NK-92 (cell line): ENCODE results near the gene TSHZ2.
"Not testable (repeated sequence)": the region's sequence is repeated elsewhere in the genome, so short reads cannot be mapped to it uniquely, and the experiment has no call there.

ENCODE experiments used
- DNase-seq: peaks from one replicate; lab custom pipeline; 2025; ENCODE audit not compliant: unreplicated experiment; lab: John Stamatoyannopoulos, UW

Gene TSHZ2

DNA sequence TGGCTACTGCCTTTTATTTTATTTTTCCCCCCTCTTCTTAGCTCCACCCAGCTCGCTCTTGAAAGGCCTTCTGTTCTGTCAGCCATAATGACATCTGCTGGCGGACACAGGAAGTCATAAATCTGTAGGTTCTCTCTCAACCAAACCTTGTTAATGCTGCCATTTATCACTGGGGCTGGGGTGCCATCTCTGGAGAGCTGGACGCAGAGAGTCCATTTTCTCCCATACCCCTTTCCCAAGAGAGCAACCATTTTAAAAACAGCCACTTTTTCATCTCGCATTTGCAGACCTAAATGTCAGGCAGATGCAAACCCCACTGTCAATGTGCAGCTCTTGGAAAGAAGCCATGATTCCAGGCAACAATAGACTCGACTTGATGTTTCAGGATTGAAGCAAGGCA, 13.0 kb upstream of the TSHZ2 start:
- DNase-seq, result no peak

DNA sequence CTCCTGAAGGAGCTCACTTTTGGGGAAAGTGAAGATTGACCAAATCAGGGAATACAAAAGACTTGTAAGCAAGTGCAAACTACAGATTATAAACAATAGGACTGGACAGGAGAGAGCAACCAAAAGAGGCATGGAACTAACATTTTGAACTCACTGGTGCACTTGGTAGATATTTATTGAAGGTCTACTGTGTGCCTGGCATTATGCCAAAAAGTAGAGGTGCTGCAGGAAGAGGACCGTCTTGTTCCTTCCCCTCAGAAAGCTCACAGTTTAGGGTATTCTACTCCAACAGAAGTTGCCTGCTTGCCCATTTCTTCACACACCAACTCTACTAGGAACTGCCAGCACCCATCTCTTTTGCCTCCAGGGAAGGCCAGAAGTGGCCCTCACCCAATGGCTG, 10.0 kb upstream of the TSHZ2 start:
- no peak for DNase-seq

DNA sequence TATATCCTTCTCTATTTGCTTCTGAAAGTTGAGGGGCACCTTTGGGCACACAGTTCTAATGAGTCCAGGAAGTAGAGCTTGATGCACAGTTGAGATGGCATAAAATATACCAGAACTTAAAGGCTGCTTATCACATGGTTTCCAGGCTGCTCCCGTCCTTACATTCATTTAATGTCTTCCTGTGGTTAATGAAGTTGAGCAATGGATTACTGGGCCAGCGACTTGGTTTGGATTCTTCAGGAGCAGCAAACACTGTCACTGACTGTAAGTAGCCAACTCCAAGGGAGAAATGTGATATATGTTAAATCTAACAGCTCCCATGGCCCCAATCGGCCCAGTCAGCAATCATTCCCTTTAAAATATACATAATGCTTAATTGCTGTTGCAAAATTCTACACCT, 9.0 kb upstream of the TSHZ2 start:
- DNase-seq, result no peak

DNA sequence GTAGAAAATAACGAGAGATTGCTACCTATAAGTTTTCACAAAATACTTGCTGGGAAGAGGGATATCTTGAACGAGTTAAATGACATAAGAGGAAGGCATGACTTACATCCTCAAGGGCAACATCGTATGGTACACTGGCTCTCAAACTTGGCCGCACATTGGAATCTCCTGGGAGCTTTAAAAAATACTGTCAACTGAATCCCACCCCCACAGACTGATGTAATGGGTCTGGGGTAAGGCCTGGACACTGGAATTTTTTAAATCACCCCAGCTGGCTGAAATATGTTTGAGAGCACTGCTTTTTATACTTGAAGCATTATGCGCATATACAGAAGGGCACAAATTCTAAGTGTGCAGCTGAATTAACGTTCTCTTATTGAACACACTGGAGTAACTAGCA, 8.0 kb upstream of the TSHZ2 start:
- DNase-seq, result no peak

DNA sequence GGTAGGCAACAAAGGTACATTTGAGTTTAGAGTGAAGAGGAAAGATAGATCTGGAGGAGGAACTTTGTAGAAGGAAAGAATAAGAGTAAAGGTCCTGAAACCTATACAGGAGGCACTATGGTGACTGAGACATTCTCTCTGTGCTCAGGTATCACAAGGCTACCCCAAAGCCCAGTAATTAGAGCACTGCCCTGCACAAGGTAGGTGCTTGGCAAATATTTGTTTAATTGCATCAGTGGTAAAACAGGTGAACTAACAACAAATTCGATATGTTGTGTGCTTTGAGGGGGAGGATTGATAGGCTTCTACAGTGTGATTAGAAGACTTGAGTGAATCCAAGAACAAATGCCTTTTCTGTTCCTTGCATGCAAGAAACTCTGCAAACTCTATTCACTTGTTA, 6.8 kb upstream of the TSHZ2 start:
- DNase-seq, result no peak

DNA sequence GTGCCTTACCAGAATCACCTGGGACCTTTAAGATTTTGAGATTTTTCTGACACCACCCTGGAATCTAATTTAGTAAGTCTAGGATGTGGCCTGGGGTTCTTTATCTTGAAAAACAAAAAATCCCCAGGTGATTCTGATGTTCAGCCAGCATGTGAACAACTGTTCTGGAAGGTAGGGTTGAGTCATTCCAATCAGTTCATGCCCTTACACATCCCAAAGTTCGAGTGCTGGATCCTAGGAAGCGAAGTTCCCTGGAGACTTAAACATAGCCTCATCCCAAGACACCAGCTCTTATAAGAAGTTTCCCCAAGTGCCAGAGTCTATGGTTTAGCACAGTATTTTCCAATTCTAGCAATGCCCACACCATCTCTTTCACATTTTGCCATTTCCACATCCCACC, 6.3 kb upstream of the TSHZ2 start:
- no peak for DNase-seq

DNA sequence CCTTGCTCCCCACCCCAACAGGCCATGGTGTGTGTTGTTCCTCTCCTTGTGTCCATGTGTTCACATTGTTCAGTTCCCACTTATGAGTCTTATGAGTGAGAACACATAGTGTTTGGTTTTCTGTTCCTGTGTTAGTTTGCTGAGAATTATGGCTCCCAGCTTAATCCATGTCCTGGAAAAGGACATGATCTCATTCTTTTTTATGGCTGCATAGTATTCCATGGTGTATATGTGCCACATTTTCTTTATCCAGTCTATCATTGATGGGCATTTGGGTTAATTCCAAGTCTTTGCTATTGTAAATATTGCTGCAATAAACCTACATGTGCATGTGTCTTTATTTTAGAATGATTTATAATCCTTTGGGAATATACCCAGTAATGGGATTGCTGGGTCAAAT, 5.6 kb upstream of the TSHZ2 start:
- not testable (repeated sequence) for DNase-seq

DNA sequence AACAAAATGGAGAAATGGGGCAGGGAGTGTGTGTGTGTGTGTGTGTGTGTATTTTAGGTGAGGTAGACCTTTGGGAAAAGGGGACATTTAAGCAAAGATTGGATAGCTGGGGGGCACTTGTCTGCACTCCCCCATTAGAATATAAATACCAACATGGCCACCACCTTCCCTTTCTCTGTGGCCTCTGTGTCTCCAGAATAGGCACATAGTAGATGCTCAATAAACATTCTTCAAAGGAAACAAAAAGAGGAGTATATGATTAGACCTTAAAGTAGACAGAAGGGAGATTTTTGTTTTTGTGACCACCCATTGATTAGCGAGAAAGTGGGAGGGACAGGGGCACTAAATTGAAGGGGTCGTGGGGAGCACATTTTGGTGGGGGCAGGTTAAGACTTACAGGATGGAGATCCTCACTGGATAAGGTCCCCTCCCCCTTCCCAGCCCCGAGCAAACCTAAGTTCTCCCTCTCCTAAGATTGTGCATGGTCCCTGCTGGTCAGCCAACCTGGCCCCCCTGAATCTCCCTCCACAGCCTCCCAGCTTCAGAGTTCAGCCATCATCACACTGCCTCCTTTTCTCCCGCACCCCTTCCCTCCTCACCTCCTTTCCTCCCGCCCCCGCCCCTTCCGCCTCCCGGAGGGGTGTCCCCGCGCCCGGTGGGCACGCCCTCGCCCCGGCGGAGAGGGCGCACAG, 514 bp upstream of the TSHZ2 start:
- no peak for DNase-seq

DNA sequence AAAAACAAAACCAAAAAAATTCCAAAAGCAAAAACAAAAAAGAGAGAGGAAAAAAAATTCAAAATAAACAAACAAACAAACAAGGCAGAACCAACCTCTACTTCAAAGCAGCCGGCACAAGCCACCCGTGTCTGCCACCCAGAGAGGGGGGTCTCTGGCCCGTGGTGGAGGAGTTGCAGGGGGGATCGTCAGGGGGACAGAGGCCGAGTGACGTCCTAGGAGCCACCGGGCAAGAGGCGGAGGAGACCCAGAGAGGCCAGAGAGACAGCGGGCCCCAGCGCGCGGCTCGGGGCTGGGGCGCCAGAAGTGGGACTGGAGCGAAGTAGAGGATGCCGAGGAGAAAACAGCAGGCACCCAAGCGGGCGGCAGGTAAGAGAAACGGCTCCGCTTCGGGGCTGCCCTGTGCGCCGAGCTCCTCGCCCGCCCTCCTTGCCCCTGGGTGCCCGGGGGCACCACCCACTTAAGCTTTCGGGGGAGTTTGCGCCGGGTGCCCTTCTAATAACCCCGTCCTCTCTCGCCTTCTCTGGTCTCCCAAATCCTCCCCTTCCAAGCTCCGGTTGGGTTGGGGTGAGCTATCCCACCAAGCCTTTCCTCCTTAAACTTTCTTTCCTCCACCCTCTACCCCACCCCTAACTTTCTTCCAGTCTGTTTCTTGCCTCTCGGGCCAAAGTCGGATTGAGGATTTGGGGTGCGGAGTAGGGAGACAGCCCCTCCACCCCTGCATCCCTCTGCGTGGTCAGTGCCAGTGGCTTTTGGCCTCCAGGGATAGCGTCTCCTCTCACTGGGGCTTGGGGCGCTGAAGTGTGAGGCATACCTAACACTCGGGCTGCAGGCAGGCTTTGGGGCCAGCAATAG, 1.0 kb downstream of the TSHZ2 start:
- DNase-seq, result no peak

DNA sequence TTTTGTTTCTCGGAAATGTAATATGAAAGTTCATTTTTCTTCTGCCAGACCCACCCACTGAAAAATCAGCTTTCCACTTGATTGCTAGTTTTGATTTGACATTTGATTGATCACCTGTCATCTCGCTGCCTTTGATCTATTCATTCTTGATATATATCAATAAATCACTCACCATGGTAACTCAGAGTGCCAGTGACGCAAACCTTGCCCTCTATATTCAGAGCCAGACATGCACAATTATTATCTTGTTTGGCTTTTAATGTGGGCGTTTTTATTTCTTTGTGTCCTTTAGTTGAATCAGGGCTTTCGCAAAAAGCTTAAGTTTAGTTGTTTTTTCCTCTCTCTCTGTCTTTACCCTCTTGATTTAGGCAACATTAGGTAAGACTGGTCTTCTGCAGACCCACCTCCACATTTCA, 2.0 kb downstream of the TSHZ2 start:
- no peak for DNase-seq

DNA sequence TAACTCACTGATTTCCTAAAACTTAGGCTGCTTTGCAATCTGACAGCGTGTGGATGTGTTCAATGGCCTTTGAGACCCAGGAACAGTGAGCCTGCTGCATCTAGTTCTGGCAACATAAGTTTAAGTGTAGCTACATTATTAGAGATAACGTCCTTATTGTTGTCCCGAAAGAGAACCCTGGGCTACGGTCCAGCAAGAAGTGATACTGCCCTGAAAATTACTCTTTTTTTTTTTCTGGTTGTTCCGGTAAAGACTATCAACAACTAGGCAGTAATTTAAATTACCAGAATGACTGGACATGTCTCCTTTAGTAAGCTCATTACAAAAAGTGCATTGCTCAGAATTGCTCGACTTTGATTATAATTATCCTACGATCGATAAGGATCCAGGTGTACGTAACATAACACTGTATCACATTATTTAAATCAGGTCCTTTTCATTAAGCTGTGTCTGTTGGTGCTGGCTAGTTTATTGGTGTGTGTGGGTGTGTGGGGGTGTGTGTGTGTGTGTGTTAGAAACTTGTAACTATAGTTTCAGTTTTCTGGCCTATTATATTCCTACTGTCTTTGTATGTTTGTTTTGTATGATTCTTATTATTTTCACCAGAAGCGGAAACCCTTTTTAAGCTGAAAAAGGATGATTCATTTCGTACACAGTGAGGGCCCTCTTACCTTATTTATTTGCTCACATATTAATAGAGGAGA, 3.0 kb downstream of the TSHZ2 start:
- DNase-seq, result no peak

DNA sequence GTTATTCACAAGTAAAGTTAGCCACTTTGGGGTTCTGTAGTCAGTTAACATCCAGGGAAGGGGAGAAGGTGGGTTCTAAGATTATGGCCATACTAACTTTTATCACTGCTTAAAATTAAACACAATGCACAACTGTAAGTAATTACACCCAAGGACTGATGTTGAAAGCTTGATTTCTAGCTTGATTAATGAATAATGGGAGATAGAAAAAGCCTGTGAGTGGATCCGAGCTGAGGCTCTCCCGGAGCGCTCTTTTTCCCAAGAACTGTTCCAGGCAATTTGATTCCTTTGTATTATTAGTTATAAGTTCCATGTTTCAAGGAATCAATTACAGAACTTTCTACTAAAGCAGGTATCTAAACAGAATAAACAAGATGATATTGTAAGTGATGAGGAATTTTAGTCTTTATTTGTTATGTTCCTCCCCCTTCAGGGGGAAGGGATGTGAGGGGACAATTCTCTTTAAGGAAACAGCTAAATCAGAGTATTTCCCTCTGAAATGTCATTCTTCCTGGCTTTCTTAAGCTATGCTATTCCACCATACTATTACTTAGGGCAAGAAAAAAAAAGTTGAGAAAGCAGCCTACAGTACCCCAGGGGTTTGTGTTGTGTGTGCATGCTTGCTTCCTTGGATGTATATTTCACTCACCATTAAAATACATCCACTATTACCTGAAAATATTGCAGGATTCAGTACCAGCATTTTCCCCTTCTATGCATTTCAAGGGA, 3.8 kb downstream of the TSHZ2 start:
- no peak for DNase-seq

DNA sequence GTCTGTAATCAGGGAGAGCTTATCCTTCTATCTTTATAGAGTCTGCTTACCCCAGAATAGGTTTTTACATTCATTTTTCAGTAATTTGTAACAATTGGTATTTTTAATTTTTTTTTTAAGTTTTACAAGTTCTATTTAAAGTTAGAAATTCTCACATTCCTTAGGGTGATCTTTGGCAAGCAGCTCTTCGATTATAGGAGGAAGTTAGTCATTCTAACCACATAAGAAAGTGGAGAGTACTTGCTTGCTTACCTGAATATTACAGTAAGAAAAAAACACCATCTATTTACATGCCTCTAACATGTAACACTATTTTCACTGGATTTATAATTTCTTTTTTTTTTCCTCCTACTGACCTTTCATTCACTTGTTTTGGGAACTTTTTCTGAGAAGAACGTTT, 6.7 kb downstream of the TSHZ2 start:
- DNase-seq, result no peak

DNA sequence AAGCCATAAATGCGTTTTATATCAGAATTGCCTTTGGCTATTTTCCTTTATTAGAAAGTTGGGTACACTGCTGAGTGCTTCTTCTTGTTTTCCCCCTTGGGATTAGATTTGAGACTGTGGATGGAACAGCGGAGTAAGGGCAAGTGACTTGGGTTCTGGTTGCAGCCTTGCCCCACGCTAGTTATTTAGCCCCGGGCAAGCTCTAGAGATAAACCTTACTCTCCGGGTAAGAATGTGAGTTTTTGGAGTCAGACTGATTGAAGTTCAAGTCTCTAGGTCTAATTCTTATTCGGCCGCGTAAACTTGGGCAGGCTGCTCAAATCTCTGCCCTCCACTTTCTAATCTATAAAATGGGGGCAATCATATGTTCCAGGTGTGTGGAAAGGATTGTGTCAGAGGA, 8.9 kb downstream of the TSHZ2 start:
- DNase-seq, result no peak

DNA sequence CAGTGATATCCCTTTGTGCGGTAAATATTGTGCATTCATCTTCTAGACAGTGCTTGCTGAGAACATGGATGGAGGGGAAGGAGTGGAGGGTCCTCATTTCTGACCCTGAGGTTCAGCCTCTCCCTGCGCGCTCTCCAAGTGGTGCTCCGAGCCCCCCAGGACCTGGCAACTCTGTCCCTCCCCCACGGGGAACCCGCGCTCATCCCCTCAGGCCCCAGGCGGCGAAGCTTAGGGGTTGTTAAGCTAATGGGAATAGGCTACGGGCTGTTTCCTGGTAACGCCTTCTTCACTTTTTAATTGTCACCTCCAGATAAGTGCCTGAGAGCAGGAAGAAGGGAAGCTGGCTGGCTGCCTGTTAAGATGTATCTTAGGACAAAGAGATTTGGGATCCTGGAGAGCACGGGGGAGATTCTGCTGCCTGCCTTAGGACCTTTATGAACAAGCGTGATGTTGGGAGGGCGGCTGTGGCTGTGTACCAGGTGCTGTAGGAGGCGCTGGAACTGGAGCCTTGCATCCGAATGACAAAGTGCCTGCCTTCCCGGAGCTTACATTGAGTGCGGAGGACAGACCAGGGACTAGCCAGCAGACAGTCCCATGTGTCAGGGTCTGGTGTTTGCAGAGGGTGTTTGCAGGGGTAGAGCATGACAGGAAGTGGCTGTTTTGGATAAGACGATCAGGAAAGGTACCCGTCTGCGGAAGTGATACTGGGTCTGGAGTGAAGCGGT, 11.7 kb downstream of the TSHZ2 start:
- no peak for DNase-seq

DNA sequence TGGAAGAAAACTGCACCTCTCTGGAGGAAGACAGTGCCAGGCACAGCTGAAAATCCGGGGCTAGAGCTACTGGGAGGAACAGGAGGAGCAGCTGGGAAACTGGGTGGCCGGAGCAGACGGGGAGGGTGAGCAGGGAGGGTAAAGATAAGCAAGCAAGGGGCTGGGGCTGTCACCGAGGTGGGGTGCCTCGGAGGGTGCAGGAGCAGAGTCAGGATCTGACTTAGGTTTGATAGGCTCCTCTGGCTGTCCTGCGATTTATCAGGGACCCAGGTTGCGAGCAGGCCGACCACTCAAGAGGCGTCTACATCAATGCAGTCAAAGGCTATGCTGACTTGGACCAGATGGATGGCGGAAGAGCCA, 12.3 kb downstream of the TSHZ2 start:
- no peak for DNase-seq

DNA sequence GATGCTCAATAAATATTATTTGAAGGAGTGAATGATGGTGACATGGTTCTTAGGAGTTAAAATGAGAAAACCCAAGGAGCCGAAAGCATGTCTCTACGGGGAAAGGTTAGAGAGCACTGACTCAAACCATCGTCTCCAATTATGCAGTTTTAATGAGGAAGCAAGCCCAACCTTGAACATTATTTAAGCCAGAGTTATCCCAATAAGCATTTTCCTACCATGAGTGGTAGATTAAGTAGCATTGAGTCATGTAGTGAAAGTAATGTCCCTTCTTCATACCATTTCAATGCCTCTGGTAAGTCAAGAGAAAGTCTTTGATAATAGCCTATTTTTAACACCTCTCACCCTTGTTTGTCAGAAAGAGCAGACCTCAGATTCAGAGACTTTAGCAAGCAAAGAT, 13.5 kb downstream of the TSHZ2 start:
- no peak for DNase-seq

DNA sequence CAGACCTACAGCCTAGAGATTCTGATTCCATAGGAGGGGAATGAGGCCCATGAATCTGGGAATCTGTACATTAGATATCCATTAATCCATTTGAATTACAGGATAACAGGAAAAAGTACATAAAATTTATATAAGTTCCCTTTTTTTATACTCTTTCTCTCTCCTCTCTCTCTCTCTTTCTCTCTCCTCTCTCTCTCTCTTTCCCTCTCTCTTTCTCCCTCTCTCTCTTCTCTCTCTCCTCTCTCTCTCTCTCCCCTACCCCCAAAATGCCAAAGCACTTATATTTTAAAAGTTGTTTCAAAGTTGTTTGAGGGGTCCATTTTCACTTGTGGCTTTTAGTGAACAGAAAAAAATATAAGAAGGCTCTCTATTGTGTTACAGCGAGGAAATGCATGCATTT, 15.1 kb downstream of the TSHZ2 start:
- DNase-seq, result no peak

DNA sequence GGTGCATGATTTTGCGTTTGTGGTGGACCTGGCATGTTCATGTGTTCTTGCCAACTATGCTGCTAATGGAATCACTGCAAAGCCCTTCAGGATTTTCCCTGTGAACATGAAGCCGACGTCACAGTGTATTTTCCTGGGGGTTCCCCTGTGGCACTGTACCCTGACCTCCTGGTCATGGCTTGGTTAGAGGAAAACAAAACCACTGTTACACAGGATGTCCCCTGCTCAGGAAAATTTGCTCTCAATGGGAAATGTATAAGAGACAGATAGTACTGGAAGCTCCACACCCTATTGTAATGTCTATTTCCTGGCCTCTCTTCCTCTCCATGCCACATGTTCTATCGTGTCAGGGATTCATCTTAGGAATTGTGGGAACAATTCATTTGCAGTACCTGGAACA, 19.7 kb downstream of the TSHZ2 start:
- DNase-seq, result no peak

DNA sequence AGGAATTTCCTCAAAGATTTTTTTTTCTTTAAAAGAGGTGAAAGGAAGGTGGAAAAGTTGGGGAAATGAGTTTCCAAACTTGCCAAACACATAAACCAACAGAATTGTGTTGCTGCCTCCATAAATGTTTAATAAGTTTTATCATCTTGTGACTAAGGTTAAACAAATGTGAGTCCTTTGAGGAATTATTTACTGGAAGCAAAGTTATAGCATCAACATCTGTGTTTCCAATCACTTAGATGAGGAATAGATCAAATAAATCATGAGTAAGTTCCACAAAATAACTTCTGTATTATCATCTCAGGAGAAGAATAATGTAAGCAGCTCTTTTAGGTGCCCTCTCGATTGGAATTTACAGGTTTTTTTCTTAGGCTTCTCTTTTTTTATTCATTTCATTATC, 20.5 kb downstream of the TSHZ2 start:
- no peak for DNase-seq

DNA sequence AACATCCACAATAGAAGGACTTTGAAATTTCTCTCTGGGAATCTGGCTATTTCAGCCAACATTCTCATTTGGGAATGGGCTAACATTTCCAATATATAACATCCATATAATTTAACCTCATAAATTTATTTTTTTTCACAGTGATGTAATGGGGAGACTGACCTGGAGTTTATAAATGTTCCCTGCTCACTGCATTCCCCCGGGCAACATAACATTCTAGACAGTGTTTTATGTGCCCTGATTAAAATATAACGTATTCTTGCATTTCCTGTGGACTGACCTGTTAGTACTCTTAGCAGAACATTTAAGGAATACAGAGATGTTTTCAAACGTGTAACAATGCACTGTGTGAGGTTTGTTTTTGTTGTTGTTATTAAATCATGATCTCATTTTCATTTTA, 20.9 kb downstream of the TSHZ2 start:
- DNase-seq, result no peak
